ENCODE measurements around the gene THUMPD3.

The THUMPD3 gene

GRCh38 chr3:9399337-9399703 lies 36.5 kb downstream of the THUMPD3 start:
- peaks cover 76% of the 10 kb centered on the region for H3K4me1 Mint-ChIP-seq (ENCODE audit: low read depth)
- peak overlapping the region; percentile 100 for H3K4me3 Mint-ChIP-seq
- H3K27ac Mint-ChIP-seq: peak overlapping the region; percentile 78
- peaks cover 38% of the 10 kb centered on the region for H3K36me3 Mint-ChIP-seq (ENCODE audit: low read depth)
- H3K9me3 Mint-ChIP-seq: no peaks in the 10 kb centered on the region
- H3K27me3 Mint-ChIP-seq: no peaks in the 10 kb centered on the region

GRCh38 chr3:9399746-9400145 lies 36.9 kb downstream of the THUMPD3 start:
- H3K4me1 Mint-ChIP-seq (ENCODE audit: low read depth): peaks cover 76% of the 10 kb centered on the region
- H3K36me3 Mint-ChIP-seq (ENCODE audit: low read depth): peaks cover 34% of the 10 kb centered on the region
- H3K27ac Mint-ChIP-seq: peak overlapping the region; percentile 78
- H3K4me3 Mint-ChIP-seq: peak overlapping the region; percentile 100
- H3K27me3 Mint-ChIP-seq: no peaks in the 10 kb centered on the region
- H3K9me3 Mint-ChIP-seq: no peaks in the 10 kb centered on the region

GRCh38 chr3:9400616-9401015 lies 37.8 kb downstream of the THUMPD3 start:
- Mint-ChIP-seq H3K36me3 (ENCODE audit: low read depth) (peaks cover 27% of the 10 kb centered on the region), H3K4me1 (ENCODE audit: low read depth) (peaks cover 76% of the 10 kb centered on the region), H3K27ac (peak overlapping the region; percentile 78), H3K9me3 (no peaks in the 10 kb centered on the region), H3K27me3 (no peaks in the 10 kb centered on the region), H3K4me3 (peak overlapping the region; percentile 100)

GRCh38 chr3:9401986-9402385 lies 39.1 kb downstream of the THUMPD3 start:
- Mint-ChIP-seq H3K27me3 (no peaks in the 10 kb centered on the region), H3K9me3 (no peaks in the 10 kb centered on the region), H3K4me3 (peak overlapping the region; percentile 14), H3K36me3 (ENCODE audit: low read depth) (peaks cover 28% of the 10 kb centered on the region), H3K27ac (no peak overlapping the region), H3K4me1 (ENCODE audit: low read depth) (peaks cover 84% of the 10 kb centered on the region)

- Mint-ChIP-seq H3K4me1 (ENCODE audit: low read depth) (peaks cover 90% of the 10 kb centered on the region), H3K4me3 (peak overlapping the region; percentile 14), H3K36me3 (ENCODE audit: low read depth) (peaks cover 28% of the 10 kb centered on the region), H3K27ac (no peak overlapping the region), H3K27me3 (no peaks in the 10 kb centered on the region), H3K9me3 (no peaks in the 10 kb centered on the region)
Measured at GRCh38 chr3:9402410-9403228, 39.8 kb downstream of the THUMPD3 start.

GRCh38 chr3:9403463-9403862 lies 40.6 kb downstream of the THUMPD3 start:
- H3K9me3 Mint-ChIP-seq: no peaks in the 10 kb centered on the region

GRCh38 chr3:9404680-9405079 lies 41.8 kb downstream of the THUMPD3 start:
- H3K4me3 Mint-ChIP-seq: no peak overlapping the region
- peaks cover 98% of the 10 kb centered on the region for H3K4me1 Mint-ChIP-seq (ENCODE audit: low read depth)
- H3K27me3 Mint-ChIP-seq: no peaks in the 10 kb centered on the region
- H3K27ac Mint-ChIP-seq: no peak overlapping the region
- no peaks in the 10 kb centered on the region for H3K9me3 Mint-ChIP-seq
- H3K36me3 Mint-ChIP-seq (ENCODE audit: low read depth): peaks cover 27% of the 10 kb centered on the region

More at GRCh38 chr3:9403463-9403862, 40.6 kb downstream of the THUMPD3 start:
- Mint-ChIP-seq H3K27ac (no peak overlapping the region), H3K4me3 (no peak overlapping the region), H3K36me3 (ENCODE audit: low read depth) (peaks cover 25% of the 10 kb centered on the region), H3K4me1 (ENCODE audit: low read depth) (peaks cover 97% of the 10 kb centered on the region), H3K27me3 (no peaks in the 10 kb centered on the region)

GRCh38 chr3:9405756-9406155 lies 42.9 kb downstream of the THUMPD3 start:
- Mint-ChIP-seq H3K27ac (peak overlapping the region; percentile 14), H3K4me1 (ENCODE audit: low read depth) (peaks cover 98% of the 10 kb centered on the region), H3K4me3 (peak overlapping the region; percentile 3), H3K9me3 (no peaks in the 10 kb centered on the region), H3K27me3 (no peaks in the 10 kb centered on the region), H3K36me3 (ENCODE audit: low read depth) (peaks cover 31% of the 10 kb centered on the region)

- H3K36me3 Mint-ChIP-seq (ENCODE audit: low read depth): peaks cover 31% of the 10 kb centered on the region
- H3K27ac Mint-ChIP-seq: peak overlapping the region; percentile 36
- H3K4me1 Mint-ChIP-seq (ENCODE audit: low read depth): peaks cover 91% of the 10 kb centered on the region
- H3K27me3 Mint-ChIP-seq: no peaks in the 10 kb centered on the region
- H3K4me3 Mint-ChIP-seq: no peak overlapping the region
- no peaks in the 10 kb centered on the region for H3K9me3 Mint-ChIP-seq
Measured at GRCh38 chr3:9406856-9407626, 44.2 kb downstream of the THUMPD3 start.

GRCh38 chr3:9408061-9408460 lies 45.2 kb downstream of the THUMPD3 start:
- no peaks in the 10 kb centered on the region for H3K9me3 Mint-ChIP-seq
- peaks cover 38% of the 10 kb centered on the region for H3K36me3 Mint-ChIP-seq (ENCODE audit: low read depth)
- H3K27ac Mint-ChIP-seq: no peak overlapping the region
- H3K27me3 Mint-ChIP-seq: no peaks in the 10 kb centered on the region
- H3K4me3 Mint-ChIP-seq: no peak overlapping the region
- peaks cover 89% of the 10 kb centered on the region for H3K4me1 Mint-ChIP-seq (ENCODE audit: low read depth)

GRCh38 chr3:9408546-9408945 lies 45.7 kb downstream of the THUMPD3 start:
- peaks cover 89% of the 10 kb centered on the region for H3K4me1 Mint-ChIP-seq (ENCODE audit: low read depth)
- peaks cover 42% of the 10 kb centered on the region for H3K36me3 Mint-ChIP-seq (ENCODE audit: low read depth)
- no peaks in the 10 kb centered on the region for H3K27me3 Mint-ChIP-seq
- no peak overlapping the region for H3K27ac Mint-ChIP-seq
- no peaks in the 10 kb centered on the region for H3K9me3 Mint-ChIP-seq
- no peak overlapping the region for H3K4me3 Mint-ChIP-seq

- H3K9me3 Mint-ChIP-seq: no peaks in the 10 kb centered on the region
- H3K4me3 Mint-ChIP-seq: no peak overlapping the region
- peak overlapping the region; percentile 32 for H3K27ac Mint-ChIP-seq
- no peaks in the 10 kb centered on the region for H3K27me3 Mint-ChIP-seq
- H3K4me1 Mint-ChIP-seq (ENCODE audit: low read depth): peaks cover 80% of the 10 kb centered on the region
- H3K36me3 Mint-ChIP-seq (ENCODE audit: low read depth): peaks cover 49% of the 10 kb centered on the region
Measured at GRCh38 chr3:9409981-9410854, 47.4 kb downstream of the THUMPD3 start.

- peaks cover 50% of the 10 kb centered on the region for H3K36me3 Mint-ChIP-seq (ENCODE audit: low read depth)
- H3K27ac Mint-ChIP-seq: no peak overlapping the region
- no peaks in the 10 kb centered on the region for H3K27me3 Mint-ChIP-seq
- H3K4me3 Mint-ChIP-seq: no peak overlapping the region
- H3K9me3 Mint-ChIP-seq: no peaks in the 10 kb centered on the region
- H3K4me1 Mint-ChIP-seq (ENCODE audit: low read depth): peaks cover 76% of the 10 kb centered on the region
Measured at GRCh38 chr3:9411302-9411701, 48.4 kb downstream of the THUMPD3 start.

- H3K27ac Mint-ChIP-seq: no peak overlapping the region
- no peak overlapping the region for H3K4me3 Mint-ChIP-seq
- no peaks in the 10 kb centered on the region for H3K27me3 Mint-ChIP-seq
- H3K9me3 Mint-ChIP-seq: no peaks in the 10 kb centered on the region
- H3K4me1 Mint-ChIP-seq (ENCODE audit: low read depth): peaks cover 67% of the 10 kb centered on the region
- peaks cover 51% of the 10 kb centered on the region for H3K36me3 Mint-ChIP-seq (ENCODE audit: low read depth)
Measured at GRCh38 chr3:9412293-9412692, 49.4 kb downstream of the THUMPD3 start.
